C1 segment of cervical spinal cord (tissue), 14 donors: ENCODE results near the gene SLC51B.
A peak's percentile ranks its signal among the peaks of the same experiment; 100 is the strongest.
"Not testable (repeated sequence)": the region's sequence is repeated elsewhere in the genome, so short reads cannot be mapped to it uniquely, and the experiment has no call there.

Source experiments
- DNase-seq, 14 donors: peaks; one replicate each; lab custom pipeline; 2025; lab: John Stamatoyannopoulos, UW

SLC51B gene

GRCh38 chr15:65044724-65045481, at the start of gene SLC51B:
TSS of gene SLC51B (plus strand) at chr15:65045387. CDS start at chr15:65050005, 4,618 bp downstream.
- no peak for DNase-seq

DNA sequence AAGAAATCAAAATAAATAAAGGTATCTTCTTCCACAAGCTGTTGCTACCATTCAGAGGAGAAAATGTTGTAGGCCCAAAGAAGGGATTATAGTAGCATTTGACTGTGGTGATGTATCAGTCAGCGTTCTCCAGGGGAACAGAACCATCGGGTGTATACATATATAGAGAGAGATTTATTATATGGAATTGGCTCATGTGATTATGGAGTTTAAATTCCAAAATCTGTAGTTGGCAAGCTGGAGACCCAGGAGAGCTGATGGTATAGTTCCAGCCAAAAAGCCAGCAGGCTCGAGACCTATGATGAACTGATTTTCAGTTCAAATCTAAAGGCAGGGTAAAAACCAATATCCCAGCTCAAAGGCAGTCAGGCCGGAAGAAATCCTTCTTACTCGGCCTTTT, 48.1 kb upstream of the SLC51B start:
- no peak for DNase-seq

DNA sequence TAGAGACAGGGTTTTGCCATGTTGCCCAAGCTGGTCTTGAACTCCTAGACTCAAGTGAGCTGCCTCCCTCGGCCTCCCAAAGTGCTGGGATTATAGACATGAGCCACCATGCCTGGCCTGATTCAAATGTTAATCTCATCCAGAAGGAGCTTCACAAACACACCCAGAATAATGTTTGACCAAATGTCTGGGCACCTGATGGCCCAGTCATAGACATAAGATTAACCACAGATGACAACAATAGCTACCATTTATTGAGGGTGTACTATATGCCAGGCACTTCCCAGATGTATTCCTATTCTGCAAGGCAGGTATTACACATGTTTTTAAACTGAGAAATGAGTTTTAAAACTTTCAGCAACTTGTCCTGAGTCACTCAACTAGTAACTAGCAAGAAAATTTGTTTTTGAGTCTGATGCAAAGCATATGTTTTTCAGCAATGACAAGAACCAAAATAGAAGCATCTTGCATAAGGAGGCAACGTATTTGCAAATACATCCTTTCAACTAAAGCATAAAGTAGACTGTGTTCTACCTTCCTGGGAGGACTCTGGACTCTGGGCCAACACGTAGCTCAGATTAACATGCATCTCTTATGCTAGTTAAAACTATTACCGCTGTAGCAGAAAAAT, 47.3 kb upstream of the SLC51B start:
- DNase-seq, result no peak

GRCh38 chr15:65004993-65005392, 40.2 kb upstream of the SLC51B start:
- DNase-seq, result no peak

DNA sequence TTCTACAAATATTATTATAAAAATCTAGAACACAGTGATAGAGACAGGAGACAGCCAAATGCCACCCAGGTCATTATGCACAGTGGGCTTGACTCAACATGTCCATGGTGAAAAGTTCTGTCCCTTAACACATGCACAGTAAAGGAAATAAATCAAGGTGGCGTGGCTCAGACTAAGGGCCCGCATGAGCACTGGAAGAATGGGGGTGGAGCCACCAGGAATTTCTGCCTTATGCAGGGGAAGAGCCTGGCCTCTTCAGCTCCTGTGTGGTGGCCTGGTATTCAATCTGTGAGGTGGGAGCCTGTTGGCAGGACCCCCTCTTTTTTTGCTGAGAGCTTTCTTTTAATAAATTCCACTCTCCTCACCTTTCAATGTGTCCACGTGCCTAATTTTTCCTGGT, 38.3 kb upstream of the SLC51B start:
- no peak for DNase-seq

- no peak for DNase-seq
These were observed 36.2 kb upstream of the SLC51B start for GRCh38 chr15:65008983-65009382.

GRCh38 chr15:65011198-65011597, 34.0 kb upstream of the SLC51B start:
- not testable (repeated sequence) for DNase-seq

GRCh38 chr15:65020419-65020818, 24.8 kb upstream of the SLC51B start:
- DNase-seq, result no peak

DNA sequence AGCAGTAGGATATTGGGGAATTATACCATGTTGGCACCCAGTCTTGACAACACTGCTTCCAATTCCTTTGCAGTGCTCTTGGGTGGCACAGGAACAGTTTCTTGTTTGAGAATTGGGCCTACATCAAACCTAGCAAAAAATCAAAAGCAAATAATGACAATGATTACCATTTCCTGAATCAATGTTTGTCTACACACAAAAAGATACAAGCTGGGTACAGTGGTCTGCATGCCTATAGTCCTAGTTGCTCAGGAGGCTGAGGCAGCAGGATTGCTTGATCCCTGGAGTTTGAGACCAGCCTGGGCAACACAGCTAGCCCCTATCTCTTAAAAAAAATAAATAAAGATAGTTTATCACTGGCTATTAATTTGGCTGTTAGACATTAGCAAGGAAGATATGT, 23.7 kb upstream of the SLC51B start:
- DNase-seq, result no peak

DNA sequence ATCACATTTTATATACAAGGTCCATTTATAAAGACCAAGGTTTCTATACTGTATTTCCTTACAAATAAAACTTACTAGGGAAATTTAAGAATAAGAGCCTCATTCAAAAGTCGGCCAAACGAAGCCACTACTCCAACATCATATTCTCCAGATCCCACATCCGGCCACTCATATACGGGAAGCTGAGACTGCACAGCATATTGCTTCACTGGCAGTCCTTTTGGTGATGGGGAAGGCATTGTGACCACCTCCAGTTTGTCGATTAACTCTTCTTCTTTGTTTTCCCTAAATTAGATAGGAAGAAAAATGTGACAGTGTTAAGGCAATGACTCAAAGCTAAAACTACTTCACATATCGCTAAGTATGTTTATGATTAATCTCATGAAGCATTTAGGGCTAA, 18.4 kb upstream of the SLC51B start:
- DNase-seq, result no peak

- no peak for DNase-seq
These were observed 17.6 kb upstream of the SLC51B start for GRCh38 chr15:65027593-65027992.

- no peak for DNase-seq
These were observed 16.8 kb upstream of the SLC51B start for GRCh38 chr15:65028338-65028737.

- peak; percentile 23 to 92 (median 80) for DNase-seq
These were observed 16.1 kb upstream of the SLC51B start, which contains the start of gene MTFMT for GRCh38 chr15:65028921-65029735. TSS of gene MTFMT (minus strand) at chr15:65029639. CDS start at chr15:65029613, 26 bp downstream.

DNA sequence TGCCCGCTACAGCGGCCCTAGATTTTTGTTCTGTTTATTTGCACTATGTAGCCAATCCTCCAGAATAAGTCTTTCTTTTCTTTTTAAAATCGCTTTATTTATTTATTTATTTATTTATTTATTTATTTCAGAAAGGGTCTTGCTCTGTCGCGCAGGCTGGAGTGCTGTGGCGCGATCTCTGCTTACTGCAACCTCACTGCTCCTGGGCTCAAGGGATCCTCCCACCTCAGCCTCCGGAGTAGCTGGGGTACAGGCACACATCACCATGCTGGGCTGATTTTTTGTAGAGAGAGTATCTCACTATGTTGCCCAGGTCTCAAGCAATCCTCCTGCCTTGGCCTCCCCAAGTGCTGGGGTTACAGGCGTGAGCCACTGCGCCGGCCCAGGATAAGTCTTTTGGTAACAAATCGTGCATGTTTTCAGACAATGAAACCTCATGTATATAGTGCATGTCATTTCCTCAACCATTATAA, 15.4 kb upstream of the SLC51B start:
- no peak for DNase-seq

DNA sequence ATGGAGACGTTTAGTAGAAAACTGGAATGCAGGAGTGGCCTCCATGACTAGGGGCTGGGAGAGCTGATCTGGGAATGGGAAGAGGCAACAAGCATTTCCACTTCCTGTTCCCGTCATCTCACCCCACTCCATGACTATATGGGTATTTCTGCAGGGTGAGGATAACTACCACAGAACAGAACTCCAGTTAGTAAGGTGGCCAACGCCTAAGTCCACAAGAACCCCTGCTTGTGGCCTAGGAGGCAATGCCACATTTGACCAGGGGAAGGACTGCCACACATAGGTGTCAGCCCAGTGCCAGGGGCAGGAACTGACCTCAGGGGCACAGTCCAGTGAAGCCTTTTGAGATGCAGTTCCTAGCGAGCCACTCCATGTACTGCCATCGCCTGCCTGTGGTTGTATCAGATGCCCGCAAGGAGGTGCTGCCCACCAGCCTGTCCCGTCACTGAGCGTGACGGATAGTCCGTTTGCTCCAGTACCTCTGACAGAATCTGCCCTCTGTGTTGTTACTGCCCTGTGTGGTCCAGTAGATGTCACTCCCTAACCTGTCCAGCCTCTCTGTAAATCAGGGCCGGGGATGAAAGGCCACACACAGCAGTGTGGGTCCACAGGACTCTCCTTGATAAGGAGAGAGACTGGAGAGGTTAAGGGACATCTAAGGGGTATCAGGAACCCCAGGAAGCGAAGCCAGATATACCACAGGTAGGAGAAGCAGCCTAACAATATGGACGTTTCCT, 12.2 kb upstream of the SLC51B start:
- DNase-seq, result peak in 7 of 14 donors; percentile 9 to 52 (median 13)

DNA sequence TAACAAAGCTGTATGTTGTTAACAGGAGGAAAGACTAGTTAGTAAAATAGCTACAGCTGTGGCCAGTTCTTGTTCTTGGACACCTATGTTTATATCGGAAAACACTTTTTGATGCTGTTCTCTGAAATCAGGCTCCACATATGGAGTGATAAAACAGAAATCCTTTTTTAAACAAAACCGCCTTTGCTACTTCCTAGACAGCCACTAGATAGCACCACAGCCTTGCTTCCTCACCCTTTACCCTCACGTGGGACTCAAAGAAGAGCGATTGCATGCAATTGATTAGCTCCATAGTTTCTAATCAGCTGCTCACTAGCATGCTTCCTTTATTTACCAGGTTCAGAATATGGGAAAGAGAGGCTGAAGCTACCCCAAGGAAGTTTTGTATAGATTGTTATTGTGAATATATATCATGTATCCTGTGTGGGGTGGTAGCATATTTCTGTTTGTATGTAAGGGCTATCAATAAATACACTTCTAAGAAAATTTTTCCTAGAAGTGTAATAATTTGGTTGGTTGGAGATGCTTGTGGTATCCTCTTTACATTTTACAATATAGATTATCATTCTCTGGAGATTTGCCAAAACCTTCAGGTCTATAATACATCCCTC, 11.4 kb upstream of the SLC51B start:
- DNase-seq, result peak in 2 of 14 donors; percentile 4 to 5

- DNase-seq, result no peak
These were observed 10.5 kb upstream of the SLC51B start for GRCh38 chr15:65034719-65035118.

DNA sequence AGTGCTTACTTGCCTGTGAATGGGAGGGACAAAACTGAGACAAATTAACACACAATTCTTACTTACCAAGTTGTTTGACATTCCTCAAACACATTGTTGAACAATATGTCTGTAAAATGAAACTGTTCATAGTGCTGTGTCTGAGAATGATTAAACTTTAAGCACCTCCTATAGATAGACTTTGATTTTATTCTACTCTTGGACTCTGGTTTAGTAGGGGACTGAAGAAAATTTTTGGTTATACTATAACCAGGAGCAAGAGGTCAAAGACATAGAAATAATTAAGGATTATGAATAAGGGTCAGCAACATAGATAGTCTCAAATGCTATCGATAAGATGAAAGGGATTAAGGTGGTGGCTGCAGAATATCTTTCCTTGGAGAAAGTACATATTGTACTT, 7.9 kb upstream of the SLC51B start:
- DNase-seq, result no peak

- no peak for DNase-seq
These were observed 6.8 kb upstream of the SLC51B start for GRCh38 chr15:65038428-65038827.

DNA sequence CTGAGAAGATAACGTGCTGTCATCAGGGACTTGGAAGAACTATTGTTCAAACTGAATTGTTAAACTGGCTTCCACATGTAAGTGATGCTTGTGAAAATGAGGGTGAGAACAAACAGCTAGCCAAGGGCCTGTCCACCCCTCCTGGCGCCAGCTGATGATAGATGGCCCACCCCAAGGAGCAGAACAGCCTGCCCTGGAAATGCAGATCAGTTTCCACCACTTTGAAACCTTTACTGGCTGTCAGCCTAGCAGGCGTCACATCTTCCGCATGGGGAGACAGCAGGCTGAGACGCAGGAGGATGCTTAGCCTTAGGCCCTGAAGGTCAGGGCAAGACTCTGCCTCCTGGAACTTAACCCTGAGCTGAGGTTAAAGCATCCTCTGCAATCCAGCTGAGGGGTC, 6.4 kb upstream of the SLC51B start:
- no peak for DNase-seq

DNA sequence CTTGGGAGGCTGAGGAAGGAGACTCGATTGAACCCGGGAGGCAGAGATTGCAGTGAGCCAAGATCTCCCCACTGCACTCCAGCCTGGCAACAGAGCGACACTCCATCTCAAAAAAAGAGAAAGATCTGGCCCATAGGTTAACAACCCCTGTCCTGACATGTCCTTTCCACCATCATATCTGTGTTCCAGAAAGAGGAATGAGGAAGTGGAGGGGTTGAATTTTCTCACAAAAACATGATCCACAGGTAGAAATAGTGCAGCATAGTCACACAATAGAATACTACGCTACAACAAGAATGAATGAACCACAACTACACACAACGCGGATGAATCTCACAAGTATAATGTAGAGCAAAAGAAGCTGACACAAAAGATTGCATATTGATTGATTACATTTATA, 4.7 kb upstream of the SLC51B start:
- no peak for DNase-seq
